HG02610 (cell line): ENCODE data around the gene KRT10.

ENCODE experiments used
- ATAC-seq: cut with Tn5 transposase; IDR thresholded peaks from one replicate; pipeline ENCODE4 v1.9.1; 2021; ENCODE audit warnings: mild to moderate bottlenecking, moderate library complexity; ENCODE audit not compliant: unreplicated experiment

Gene KRT10

DNA sequence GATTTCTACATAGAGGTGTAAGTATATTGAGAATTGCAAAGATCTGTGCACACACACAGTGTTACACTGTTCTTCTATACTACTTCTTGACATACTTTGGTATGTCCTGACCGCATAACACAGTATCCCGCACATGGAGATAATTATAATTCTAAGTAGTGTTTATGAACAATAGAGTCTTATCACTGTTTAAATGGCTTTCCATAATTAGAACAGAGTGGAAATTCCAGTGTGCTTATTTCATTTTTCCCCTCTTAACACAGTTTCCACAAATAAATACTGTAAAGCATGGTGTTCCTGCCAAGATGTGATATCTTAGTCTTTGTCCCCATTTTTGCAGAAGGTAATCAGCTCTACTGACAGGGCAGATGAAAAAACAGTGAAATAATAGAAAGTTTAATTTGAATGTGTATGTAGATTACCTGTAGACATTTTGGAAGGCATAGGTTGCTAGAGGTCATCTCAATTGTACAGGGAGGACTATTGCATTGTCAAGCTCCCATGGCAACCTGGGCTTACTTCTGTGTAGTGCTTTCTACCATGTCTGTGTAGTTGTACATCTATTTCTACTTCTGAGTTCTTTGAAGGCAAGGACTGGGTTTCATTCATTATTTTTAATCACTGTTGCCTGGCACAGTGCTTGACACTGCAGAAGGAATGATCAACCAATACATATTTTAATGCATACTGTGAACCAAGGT lies 12.5 kb downstream of the KRT10 start:
- no peak for ATAC-seq

DNA sequence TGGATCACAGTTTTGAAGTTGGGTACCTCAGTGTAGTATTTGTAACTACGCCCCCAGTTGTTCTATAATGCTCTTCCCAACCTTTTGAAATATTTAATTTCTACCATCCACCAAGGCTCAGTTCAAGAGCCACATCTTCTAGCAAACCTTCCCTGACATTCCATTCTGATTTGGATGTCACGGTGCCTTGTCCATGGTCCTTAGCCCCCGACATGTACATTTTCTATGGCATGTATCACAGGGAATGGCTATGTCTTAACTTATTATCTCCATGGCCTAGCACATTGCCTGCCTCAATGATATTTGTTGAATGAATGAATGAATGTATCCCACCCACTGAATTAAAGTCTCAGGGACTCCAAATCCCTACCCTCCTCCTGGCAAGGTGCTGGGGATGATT lies 16.3 kb downstream of the KRT10 start:
- ATAC-seq: no peak

DNA sequence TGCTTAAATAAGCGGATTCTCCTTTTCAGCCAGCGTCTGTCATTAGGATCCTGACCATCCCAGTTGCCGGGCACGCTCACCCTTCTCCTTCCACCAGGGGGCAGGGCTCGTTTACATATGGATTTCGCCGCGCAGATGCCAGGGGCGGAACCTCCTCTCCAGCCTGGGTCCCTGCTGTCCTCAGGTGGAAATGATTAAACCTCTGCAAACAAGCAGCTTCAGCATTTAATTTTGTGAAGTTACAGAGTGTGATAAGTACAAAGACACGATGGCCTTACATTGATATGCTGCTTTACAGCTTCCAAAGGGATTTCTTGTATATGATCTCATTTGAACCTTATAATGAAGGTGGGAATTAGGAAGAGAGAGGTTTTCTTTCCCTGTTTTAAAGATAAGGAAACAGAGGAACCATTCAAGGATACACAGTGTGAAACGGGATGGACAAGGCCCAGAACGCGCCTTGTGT lies 18.8 kb downstream of the KRT10 start:
- ATAC-seq: no peak

DNA sequence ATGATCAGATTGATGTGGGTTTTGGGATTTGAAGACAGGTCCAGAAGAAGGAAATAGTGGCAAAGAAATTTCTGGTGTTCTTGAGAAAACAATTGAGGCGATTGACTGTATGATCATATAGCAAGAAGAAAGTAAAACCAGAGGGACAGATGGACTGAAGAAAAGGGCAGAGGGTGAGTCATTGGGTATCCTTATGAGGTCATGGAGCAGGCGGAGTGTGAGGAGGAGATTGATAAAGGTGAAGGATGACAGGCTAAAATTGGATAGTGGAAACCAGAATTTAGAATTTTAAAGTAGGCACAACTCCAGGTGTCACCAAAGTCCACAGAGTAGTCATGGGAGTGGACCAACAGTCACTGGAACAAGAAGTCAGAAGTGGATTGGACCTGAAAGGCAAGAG lies 21.3 kb downstream of the KRT10 start:
- no peak for ATAC-seq

DNA sequence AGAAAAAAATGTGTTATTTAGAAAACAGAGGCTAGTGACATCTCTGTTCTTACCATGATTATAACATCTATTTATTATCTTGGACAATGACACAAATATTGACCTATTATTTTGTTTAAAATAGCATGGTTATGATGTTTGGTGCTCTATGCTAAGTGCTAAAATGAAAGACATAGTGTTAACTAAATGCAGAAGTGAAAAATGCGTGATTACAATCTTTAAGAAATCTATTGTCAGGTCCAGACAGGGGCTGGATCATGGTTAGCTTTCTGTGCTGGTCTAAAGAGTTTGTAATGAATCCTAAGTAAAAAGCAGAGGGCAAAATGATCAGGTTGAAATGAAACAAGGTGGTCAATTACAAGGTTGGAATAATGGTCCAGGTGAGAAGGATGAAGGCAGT lies 22.0 kb downstream of the KRT10 start:
- ATAC-seq: no peak

DNA sequence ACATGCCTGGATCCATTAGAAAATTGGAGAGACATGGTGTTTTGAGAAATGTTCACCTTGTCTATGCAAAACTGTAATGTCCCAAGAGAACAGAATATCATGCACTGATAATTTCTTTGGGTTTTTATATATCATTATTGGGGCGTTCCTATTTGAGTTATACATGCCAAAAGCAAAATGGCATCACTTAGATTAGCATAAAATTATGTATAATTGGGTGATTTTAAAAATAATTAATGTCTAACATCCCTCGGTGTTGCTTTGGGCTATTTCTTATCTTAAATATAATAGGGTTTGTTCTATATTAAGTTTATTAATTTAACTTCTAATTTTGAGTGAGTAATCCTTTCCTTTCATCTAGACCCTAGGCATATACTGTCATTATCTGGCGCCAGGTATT lies 22.6 kb downstream of the KRT10 start, which contains the start of gene KRT28:
KRT28 (minus strand) TSS at position 101 of the 400 bp plus-strand sequence; CDS start at position 35, 66 bp downstream.
- no peak for ATAC-seq

DNA sequence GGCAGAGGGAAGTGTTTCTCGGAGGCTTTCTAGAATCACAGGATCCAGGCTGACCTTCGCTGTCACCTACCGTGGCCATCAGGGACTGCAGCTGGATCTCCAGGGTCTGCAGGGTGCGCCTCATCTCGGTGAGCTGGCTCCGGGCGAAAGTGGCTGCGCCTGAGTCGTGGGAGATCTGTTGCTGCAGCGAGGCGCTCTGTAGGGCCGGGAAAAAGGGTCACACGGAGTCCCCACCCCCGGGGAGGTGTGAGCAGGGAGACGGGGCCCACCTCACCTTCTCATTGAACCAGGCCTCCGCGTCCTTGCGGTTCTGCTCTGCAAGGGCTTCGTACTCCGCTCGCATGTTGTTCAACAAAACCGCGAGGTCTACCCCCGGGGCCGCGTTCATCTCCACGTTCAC lies 25.6 kb downstream of the KRT10 start:
- ATAC-seq: no peak

DNA sequence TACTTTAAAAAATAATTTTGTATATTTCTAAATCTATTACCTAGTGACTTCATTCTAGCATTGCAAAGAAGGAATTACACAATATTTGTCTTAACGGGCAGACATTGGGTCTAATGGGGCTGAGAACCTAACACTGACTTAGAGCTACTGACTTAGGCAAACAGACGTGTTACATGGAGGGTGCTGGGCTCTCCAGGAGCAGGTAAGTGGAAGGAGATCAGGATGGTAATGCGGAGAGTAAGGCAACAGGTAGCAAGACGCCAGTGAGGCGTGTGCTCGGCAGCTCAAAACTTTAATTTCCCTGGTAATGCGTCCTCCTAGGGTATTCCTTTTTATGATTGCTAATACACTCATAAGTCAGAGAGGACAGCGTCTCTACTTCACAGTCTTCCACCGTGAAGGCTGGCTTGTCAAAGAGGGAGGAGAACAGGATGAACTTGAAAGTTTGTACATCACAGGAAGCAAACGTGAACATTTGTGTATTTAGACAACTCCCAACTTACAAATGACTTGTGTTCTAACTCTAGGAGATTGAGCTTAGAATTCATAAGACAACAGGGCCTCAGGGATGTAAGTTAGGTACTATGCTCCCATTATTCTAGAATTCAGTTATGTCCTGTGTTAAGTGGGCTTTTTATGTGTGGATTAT lies 27.3 kb downstream of the KRT10 start:
- ATAC-seq: no peak

DNA sequence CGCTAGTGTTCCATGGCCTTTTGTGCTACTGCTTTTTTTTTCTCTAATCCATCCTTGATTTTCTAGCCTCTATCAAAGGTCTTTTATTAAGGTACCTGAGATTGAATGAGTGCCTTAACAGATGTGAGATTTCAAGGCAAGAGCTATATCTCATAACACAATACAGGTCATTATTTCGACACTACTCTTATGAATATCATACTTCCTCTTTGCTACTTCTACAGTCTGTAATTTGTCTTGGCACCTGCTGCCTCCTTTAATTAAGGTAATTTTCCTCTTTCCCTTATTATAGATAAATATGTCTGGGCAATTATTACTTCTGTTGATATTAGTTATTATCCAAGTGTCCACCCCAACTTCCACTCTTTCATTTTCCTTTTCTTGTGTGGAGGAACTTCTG lies 27.9 kb downstream of the KRT10 start:
- ATAC-seq: no peak

DNA sequence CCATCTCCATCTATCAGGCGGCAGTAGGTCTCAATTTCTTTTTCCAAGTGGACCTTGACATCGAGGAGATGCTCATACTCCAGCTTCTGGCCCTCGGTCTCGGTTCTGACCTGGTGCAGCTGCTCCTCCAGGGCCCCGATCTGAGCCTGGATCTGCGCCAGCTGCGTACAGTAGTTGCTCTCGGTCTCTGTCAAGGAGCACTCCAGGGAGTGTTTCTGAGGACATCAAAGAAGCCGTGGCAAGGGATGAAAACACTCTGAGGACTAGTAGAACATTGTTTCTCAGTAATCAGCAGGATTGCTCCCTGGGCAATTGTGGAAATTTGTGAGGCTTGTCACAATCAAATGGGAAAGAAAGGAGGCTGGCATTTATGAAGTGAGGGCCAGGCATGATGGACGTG lies 28.6 kb downstream of the KRT10 start:
- ATAC-seq: no peak

DNA sequence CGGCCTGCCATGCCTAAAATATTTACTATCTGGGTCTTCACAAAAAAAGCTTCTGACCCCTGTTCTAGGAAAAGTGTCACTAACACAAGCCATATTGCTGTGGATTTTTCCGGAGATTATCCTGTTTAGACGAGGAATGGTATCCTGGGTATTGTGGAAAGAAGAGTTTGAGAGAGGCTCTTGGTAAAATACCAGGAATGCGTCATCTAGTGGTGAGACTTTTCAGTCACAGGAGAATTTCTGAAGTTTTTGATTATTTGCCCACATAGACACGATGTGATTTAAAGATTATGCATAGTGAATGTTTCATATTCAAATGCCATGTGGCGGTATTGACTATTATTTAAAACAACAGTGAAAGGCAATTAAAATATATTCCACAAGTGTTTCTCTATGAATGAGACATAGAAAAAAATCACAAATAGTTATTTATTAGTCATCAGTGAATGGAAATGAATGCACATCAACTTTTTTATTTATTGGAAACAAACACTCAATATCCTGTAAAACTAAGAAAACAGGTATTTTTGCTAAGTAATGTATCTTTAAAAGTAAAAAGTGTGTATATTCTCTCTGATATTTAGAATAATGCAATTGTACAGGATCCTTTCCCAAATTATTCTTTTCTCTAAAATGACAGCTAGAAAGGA lies 30.5 kb downstream of the KRT10 start:
- no peak for ATAC-seq

DNA sequence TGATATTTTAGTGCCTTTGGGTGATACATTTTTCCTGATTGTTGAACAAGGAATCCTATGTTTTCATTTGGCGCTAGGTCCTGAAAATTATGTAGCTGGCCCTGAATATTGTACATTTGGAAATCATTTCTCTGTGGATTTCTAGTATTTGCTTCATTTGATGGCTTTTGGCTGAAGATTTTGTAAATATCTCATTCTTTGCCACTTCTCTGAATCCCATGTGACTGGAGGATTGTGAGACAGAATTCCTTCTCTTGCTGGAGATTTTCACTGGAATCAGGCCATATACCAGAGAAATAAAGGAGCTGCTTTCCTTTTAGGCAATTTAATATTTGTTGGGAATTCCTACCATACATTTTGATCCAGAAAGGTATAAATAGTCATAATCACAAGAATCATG lies 31.3 kb downstream of the KRT10 start:
- no peak for ATAC-seq

DNA sequence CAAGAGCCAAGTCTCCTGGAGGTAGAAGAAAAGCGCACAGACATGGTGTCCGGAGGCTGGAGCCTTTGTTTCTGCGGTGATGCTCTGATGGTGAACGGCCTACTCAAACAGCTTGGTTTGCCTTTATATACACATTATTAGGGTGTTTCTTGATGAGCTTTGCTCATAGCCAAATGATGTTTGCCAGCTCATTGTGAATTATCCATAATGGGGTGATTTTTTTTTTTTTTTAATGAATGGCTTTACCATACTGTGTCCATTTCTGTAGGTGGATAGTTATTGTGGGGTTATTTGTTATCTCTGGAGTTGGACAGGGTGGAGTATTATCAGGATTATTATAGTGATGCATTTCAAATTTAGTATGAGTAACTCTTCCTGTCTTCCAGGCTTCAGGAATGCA lies 40.0 kb downstream of the KRT10 start, which contains the start of gene KRT27:
KRT27 (minus strand) TSS at position 101 of the 400 bp plus-strand sequence; CDS start at position 44, 57 bp downstream.
- no peak for ATAC-seq

DNA sequence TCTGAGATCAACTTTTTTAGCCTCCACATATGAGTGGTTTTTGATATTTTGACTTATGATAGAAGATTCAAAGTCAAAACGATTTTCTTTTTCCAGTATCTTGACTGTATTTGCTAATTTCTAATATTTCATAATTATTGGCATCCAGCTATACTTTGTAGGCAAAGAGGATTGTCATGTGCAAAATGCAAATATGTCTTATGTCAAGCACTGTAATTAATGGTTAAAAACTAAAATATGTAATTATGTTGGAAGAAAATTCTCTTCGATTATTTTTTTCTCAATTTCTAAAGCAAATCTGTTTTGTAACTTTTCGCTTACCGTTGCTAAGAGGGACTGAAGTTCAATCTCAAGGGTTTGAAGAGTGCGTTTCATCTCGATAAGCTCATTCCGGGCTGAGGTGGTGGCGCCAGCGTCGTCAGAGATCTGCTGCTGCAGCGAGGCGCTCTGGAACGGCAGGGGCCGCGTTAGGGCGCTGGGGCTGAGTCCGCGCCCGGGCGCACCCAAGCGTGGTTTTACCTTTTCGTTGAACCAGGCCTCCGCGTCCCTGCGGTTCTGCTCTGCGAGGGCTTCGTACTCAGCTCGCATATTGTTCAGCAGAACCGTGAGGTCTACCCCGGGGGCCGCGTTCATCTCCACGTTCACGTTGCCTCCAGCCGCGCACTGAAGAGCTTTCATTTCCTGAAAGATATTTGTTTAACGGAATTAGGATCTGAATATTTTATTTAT lies 43.1 kb downstream of the KRT10 start:
- no peak for ATAC-seq

DNA sequence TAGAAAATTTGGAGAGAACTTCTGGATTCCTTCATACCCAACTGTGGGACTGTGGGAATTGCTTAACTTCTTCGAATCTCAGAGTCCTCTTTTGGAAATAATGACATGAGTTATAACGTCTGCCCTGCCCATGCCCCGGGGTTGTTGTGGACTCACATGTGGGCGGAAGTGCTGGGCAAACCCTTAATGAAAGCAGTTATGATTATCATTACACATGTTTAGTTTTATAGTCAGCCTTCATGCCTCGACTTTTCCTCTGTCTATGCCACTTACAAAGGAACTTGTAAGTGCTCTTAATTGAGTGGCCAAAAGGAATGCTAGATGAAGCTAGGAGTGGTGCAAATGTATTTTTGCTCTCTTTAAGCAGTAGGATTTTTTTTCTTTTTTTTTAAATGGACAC lies 44.0 kb downstream of the KRT10 start:
- no peak for ATAC-seq

DNA sequence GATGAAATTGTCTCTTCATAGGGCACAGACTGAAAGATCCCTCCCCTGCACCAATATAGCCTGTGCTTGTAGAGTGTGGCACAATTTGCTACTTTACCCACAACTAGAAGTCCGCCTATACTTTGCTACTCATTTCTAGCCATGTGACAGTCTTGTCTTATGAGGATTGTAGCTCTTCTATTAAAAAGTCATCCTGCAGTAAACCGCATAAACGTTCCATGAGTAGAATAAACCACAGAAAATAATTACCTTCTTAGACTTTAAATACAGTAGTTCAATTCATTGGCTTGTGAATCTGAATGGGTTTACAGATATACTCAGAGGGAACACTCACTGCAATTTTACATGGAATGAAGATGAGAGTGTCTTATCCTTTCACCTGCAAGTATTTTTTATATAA lies 44.4 kb downstream of the KRT10 start:
- ATAC-seq: no peak

DNA sequence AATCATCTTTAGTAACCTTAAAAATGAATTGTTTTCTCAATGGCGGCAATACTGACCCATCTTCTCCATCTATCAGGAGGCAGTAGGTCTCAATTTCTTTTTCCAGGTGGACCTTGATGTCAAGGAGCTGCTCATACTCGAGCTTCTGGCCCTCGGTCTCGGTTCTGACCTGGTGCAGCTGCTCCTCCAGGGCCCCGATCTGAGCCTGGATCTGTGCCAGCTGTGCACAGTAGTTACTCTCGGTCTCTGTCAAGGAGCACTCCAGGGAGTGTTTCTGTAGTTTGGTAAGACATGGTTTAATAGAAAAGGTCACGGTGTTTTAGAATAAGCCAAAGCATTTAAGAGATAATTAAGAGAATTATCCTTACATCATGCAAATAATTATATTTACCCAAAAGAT lies 45.0 kb downstream of the KRT10 start:
- no peak for ATAC-seq

DNA sequence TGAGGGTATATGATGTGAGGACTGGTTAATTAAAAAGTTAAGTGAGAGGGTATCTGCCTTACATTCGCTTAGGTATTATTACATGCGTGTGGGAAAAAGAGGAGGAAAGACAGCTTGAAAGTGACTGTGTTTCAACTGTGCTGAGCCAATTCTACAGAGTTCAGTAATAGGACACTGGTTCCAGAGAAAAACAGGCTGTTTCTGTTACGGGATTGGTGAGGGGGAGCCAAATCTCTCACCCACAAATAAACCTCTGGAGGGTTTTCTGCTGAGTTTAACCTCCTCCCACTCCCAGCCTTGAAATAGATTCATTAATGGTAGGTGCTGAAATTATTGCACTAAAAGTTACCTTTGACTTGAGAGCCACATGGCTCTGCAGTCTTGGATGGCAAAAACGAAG lies 46.5 kb downstream of the KRT10 start:
- ATAC-seq: no peak

DNA sequence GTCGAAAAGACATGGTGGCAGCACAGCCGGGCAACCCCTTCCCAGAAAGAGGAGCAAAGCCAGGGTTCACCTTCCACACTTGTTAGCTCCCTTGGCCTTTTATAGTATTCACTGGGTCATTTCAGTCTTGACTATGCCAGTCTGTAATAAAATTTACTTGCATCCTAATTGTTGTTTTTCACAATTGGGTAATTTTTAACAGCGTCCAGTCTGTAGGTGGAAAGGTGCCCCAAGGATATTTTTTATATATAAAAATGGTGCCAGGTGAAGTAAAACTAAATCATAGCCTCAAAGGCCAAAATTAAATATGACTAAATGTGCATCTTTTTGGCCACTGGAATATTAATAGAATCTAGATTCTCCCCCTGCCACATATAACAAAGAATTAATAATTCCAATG lies 50.3 kb downstream of the KRT10 start, which contains the start of gene KRT26:
KRT26 (minus strand) TSS at position 101 of the 400 bp plus-strand sequence; CDS start at position 13, 88 bp downstream.
- ATAC-seq: no peak
